Activated T-cell treated with anti-CD3 and anti-CD28 coated beads for 48 hours (primary cell): Measurements from ENCODE around the gene ZNF227.
A peak's percentile ranks its signal among the peaks of the same experiment; 100 is the strongest.
"Not testable (repeated sequence)": the region's sequence is repeated elsewhere in the genome, so short reads cannot be mapped to it uniquely, and the experiment has no call there.

Experiments
- DNase-seq: peaks from one replicate; pipeline ENCODE4 v3.0.0-alpha.2; 2020; ENCODE audit warnings: low read depth

Gene ZNF227

GRCh38 chr19:44212250-44212865 is at the start of gene ZNF227:
Gene ZNF227 (plus strand): TSS chr19:44212532. CDS start chr19:44217793, 5,261 bp downstream.
- peak; percentile 67 for DNase-seq

- DNase-seq = no peak
Observed at GRCh38 chr19:44163789-44164188, 48.5 kb upstream of the ZNF227 start.

- DNase-seq = no peak
Observed at GRCh38 chr19:44164327-44164672, 48.0 kb upstream of the ZNF227 start.

DNA sequence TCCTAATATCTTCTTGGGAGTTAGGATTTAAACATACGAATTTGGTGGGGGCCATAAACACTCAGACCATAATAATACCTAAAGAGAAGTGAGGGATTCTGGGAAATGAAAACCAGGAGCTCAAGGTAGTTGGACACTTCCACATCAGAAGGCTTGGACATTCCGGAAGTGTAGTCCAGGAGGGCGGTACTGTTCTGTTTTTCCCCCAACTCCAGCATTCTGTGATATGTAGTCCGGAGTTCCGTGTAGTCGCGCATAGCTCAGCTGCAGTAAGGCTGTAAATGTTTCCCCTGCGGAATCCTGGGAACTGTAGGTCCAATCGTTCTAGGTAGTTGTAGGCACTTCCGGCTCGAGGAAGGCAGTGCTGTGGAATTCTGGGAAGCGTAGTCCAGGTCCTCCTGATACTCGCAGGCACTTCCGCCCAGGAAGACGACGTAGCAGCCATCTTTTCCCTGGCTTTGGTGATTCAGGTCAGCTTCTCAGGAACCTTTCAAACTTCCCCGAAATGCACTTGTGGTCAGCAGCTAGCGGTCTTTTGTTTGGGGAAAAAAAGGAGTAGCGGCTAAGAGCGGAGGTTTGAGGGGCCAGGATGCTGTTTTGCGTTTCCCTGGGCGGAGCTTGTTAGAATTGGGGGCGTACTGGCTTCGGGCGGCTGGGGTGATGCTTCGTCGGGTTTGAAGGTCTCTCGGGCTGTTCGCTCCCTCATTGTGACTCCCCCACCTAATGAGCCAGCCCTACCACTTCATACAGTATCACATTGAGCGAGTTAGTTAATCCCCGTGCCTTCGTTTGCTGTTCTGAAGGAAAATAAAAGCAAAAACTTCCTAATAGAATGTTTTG is 47.4 kb upstream of the ZNF227 start, which contains the start of gene ZNF226:
TSS of gene ZNF226 (plus strand) at position 428 of the 840 bp plus-strand sequence. CDS start 4,981 bp downstream, outside the sequence.
- peak; percentile 66 for DNase-seq

GRCh38 chr19:44170660-44171059 is 41.7 kb upstream of the ZNF227 start:
- not testable (repeated sequence) for DNase-seq

DNA sequence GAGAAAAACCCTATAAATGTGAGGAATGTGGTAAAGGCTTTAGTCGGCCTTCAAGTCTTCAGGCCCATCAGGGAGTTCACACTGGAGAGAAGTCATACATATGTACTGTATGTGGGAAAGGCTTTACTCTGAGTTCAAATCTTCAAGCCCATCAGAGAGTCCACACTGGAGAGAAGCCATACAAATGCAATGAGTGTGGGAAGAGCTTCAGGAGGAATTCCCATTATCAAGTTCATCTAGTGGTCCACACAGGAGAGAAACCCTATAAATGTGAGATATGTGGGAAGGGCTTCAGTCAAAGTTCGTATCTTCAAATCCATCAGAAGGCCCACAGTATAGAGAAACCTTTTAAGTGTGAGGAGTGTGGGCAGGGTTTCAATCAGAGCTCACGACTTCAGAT is 35.7 kb upstream of the ZNF227 start:
- DNase-seq = no peak

GRCh38 chr19:44180968-44181367 is 31.4 kb upstream of the ZNF227 start:
- no peak for DNase-seq

- DNase-seq = no peak
Observed at GRCh38 chr19:44182145-44182544, 30.2 kb upstream of the ZNF227 start.

GRCh38 chr19:44190020-44190419 is 22.3 kb upstream of the ZNF227 start:
- DNase-seq = no peak

DNA sequence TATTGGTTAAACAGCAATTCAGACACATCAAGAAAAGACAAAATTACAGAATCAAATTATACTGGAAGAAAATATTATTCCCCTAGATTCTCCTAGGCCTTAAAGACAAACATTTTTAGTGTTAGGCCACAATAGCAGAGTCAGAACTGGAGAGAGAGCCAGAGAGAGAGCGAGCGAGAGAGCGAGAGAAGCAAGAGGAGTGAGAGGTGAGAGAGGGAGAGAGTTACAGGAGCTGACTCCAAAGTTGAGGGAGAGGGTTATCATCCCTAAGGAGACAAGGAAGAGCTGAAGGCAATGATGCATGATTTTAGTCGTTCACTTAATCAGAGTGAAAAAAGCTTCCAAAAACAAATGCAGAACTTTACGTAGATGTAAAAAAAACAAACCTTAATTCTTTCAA is 20.2 kb upstream of the ZNF227 start:
- DNase-seq = no peak

DNA sequence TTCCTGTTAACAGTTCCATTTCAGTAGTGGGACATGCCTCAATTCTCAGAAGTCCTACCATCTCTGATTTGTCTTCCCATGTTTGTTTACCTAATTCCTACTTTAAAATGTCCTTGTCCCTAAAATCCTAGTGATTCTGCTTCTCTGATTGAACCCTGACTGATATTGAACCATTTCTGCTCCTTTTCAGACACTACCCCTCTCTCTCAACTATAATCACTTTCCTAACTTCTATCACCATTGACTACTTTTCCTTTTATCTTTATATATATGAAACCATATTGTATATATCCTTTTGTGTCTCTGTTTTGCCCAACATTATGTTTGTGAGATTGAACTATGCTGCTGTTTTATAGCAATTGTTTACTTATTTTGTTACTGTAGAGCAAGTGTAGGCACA is 15.6 kb upstream of the ZNF227 start:
- DNase-seq = no peak

DNA sequence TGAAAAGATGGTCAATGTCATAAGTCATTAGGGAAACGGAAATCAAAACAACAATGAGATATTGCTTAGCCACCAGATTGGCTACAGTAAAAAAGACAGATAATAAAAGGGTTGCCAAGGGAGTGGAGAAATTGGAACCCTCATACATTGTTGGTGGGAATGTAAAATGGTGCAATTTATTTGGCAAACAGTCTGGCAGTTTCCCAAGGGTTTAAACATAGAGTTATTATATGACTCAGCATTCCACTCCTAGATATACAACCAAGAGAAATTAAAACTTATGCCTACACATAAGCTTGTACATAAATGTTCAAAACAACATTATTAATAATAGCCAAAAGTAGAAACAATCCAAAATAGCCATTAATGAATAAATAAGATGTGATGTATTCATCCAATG is 9.9 kb upstream of the ZNF227 start:
- no peak for DNase-seq

DNA sequence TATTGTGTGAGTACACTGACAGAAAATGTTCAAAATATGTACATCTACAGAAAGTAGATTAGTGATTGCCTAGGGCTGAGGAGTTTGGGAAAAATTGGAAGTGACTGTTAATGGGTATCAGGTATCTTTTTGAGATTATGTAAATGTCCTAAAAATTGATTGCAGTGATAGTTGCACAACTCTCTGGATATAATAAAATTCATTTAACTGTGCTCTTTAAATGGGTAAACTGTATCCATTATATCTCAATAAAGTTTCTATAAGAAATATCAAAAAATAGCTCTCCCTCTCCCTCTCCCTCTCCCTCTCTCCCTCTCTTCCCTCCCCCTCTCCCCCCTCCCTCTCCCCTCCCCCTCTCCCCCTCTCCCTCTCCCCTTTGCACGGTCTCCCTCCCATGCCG is 9.4 kb upstream of the ZNF227 start:
- no peak for DNase-seq

DNA sequence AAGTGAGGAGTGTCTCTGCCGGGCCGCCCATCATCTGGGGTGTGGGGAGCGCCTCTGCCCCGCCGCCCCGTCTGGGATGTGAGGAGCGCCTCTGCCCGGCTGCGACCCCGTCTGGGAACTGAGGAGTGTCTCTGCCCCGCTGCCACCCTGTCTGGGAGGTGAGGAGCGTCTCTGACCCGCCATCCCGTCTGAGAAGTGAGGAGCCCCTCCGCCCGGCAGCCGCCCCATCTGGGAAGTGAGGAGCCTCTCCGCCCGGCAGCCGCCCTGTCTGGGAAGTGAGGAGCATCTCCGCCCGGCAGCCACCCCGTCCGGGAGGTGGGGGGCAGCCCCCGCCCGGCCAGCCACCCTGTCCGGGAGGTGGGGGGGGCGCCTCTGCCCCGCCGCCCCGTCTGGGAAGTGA is 8.5 kb upstream of the ZNF227 start:
- DNase-seq = not testable (repeated sequence)

DNA sequence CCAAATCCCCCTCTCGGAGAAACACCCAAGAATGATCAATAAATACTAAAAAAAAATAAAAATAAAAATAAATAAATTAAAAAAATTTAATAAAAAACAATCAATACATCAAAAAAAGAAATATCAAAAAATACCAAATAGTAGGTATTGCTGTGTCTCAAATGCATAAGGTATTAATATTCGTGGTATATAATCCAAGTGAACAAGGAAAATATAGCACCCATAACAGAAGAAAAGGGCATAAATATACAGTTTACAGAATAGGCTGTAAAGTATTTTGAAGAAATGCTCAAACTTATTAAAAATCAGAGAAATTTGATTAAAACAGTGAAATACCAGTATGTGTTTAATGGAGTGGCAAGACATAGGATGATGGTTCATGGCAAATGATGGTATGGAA is 7.6 kb upstream of the ZNF227 start:
- no peak for DNase-seq

DNA sequence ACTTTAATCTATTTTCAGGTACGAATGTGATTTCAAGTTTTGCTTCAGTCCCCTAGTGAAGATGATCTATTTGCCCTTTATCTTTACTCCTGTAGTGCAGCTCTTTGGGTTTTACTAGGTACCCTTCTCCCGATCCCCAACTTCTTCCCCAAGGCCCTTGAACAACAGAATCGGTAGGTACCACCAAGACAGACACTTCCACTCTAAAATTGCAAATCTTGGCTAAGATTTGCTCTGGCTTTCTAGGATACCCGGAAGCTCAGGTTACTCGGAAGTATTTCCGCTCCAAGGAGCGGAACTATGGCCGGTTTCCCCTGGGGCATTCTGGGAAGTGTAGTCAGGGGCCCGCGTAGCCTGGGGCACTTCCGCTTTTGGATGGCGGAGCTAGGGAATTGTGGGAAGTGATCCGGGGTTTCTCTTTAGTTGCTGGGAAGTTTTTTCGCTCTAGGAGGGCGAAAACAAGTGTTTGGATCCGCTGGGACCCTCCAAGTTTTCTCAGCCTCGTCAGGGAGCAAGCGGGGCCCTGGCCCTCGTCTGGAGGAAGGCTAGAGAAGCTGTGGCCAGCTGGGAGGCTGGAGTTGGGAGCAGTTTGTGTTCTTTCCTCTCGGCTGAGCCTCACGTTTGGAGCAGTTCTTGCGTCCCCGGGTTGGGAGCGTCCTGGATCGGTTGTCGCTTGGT is 5.1 kb upstream of the ZNF227 start:
- DNase-seq = peak; percentile 74

- DNase-seq = no peak
Observed at GRCh38 chr19:44212866-44213346, 574 bp downstream of the ZNF227 start.

DNA sequence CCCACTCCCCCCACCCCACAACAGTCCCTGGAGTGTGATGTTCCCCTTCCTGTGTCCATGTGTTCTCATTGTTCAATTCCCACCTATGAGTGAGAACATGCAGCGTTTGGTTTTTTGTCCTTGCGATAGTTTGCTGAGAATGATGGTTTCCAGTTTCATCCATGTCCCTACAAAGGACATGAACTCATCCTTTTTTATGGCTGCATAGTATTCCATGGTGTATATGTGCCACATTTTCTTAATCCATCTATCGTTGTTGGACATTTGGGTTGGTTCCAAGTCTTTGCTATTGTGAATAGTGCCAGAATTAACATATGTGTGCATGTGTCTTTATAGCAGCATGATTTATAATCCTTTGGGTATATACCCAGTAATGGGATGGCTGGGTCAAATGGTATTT is 7.6 kb downstream of the ZNF227 start:
- not testable (repeated sequence) for DNase-seq

- not testable (repeated sequence) for DNase-seq
Observed at GRCh38 chr19:44220761-44221160, 8.4 kb downstream of the ZNF227 start.

- not testable (repeated sequence) for DNase-seq
Observed at GRCh38 chr19:44221291-44221690, 9.0 kb downstream of the ZNF227 start.

- DNase-seq = no peak
Observed at GRCh38 chr19:44228318-44228717, 16.0 kb downstream of the ZNF227 start.

DNA sequence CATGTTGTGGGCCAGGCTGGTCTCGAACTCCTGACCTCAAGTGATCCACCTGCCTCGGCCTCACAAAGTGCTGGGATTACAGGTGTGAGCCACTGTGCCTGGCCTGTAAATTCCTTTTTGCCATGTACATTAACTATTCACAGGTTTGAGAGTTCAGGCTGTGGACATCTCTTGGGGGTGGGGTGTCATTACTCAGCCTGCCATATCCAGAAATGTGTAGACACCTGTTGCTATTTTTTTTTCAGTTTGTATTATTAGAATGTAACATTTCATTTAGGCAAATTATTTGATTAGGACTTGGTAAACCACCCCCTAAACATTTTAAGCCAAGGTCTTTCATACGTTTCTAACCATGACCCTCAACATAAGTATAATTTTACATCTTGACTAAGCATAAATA is 20.5 kb downstream of the ZNF227 start:
- DNase-seq = no peak

DNA sequence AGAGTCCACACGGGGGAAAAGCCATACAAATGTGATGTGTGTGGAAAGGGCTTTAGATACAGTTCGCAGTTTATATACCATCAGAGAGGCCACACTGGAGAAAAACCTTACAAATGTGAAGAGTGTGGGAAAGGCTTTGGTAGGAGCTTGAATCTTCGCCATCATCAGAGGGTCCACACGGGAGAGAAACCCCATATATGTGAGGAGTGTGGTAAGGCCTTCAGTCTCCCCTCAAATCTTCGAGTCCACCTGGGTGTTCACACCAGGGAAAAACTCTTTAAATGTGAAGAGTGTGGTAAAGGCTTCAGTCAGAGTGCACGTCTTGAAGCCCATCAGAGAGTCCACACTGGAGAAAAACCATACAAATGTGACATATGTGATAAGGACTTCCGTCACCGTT is 24.1 kb downstream of the ZNF227 start:
- DNase-seq = no peak
